GM21723 (cell line): ENCODE measurements around the gene FAM168A.

ENCODE experiments used
- ATAC-seq: cut with Tn5 transposase; IDR thresholded peaks from one replicate; pipeline ENCODE4 v1.9.1; 2021; ENCODE audit warnings: mild to moderate bottlenecking, moderate library complexity; ENCODE audit not compliant: unreplicated experiment

The FAM168A gene

GRCh38 chr11:73379189-73379880 is 218.6 kb downstream of the FAM168A start:
- no peak for ATAC-seq

DNA sequence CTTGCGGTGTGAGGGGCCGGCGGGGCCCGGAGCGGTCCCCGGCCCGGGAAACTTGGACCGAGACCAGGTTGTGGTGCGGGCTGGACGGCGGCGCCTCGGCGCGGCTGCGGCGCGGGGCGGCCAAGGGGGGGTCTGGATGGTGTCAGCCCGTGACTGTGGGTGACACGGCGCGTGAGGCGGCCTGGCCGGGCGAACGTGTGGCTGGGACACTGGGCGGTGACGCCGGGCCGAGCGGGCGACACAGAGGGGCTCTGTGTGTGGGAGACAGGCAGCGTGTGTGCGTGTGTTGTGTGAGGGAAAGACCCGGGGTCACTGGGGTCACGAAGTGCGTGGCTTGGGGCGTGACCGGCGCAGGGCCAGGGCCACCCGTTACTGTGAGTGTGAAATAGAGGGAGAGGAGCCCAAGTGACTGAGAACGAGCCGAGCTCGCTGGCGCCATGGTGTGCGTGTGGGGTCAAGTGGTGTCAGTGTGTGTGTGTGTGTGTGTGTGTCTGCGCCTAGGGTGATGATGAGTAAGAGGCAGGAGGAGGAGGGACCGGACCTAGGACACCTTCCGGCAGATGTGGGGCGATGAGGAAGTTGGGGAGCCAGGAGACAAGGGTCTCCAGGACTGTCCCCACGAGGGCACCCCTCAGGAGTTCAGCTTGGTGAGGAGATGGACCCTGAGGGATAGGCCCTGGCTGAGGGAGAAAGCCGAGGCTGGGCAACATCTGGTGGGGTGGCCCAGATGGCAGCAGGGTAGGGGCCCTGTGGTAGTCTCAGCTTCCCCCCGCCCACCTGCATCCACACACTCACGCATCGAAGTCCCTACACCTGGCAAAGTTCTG is 220.9 kb downstream of the FAM168A start:
- ATAC-seq: peak; percentile 17

DNA sequence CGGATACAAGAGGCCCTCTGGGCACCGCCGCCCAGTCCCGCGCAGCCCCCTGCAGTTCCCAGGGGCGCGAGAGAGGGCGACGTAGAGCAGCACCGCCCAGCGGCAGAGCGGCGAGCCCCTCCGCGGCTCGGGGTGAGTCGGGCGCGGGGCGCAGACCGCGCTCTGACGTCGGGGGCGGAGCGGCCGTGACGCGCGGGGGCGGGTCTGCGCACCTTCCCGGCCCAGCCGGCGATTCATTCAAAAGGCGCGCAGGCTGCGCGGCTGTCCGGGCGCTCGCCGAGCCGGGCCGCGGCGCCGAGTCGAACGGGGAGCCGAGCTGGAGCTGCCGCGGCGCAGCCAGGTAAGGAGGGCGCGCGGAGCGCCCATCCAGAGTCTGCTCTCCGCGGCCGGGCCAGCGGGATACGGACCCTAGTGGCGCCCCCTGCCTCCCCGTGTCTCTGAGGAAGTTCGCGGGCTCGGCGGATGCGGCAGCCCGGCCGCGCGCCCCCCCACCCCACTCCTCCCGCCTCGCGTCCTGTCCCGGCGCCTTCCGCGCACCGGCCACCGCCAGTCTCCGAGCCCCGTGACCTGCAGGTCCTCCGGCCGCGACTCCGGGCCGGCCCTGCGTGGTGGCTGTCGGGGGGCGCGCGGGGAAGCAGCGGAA is 221.6 kb downstream of the FAM168A start, which contains the start of gene RELT:
TSS of gene RELT (plus strand) at position 240 of the 643 bp plus-strand sequence. CDS start 12,738 bp downstream, outside the sequence.
- ATAC-seq: peak; percentile 69

DNA sequence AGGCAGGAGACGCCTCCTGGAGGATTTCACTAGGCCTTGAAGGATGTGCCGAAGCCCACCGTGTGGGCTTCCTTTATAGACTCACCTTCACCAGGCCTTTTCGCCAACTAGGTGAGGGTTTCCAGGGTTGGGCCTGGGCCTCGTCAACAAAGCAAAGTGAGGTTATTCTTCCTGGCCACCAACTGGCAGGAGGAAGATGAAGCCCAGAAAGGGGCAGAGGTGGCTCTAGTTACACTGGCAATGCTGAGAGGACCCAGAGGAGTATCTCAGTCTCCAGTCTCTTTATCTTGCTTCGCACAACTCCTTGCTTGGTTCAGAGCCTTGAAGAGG is 222.1 kb downstream of the FAM168A start:
- ATAC-seq: no peak

- no peak for ATAC-seq
Measured at GRCh38 chr11:73374151-73374550, 223.8 kb downstream of the FAM168A start.

DNA sequence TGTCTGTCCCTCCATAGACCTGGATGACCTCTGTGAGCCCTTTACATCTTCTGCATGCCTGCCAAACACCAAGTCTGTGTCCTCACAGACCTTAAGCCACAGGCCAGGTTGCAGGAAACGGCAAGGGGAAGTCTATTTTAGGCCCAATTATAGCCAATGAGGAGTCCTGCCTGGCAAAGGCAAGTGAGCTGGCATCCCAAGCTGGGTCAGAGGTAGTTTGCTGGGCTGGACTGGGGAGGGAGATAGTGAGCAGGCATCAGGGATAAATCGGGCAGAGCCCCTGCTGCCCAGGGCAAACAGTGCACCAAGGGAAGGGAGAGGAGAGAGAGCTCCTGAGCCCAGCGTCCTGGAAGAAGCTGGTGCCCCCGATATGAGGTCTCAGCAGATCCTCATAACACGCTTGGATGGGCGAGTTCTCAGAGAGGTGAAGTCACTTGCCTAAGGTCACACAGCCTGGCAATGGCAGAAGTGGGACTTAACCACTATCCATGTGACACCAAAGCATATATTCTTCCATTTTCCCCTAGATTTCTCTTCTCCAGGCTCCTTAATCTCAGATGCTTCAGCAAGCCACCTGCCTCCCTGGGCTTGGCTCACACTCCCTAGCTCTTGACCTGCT is 225.4 kb downstream of the FAM168A start:
- ATAC-seq: no peak

DNA sequence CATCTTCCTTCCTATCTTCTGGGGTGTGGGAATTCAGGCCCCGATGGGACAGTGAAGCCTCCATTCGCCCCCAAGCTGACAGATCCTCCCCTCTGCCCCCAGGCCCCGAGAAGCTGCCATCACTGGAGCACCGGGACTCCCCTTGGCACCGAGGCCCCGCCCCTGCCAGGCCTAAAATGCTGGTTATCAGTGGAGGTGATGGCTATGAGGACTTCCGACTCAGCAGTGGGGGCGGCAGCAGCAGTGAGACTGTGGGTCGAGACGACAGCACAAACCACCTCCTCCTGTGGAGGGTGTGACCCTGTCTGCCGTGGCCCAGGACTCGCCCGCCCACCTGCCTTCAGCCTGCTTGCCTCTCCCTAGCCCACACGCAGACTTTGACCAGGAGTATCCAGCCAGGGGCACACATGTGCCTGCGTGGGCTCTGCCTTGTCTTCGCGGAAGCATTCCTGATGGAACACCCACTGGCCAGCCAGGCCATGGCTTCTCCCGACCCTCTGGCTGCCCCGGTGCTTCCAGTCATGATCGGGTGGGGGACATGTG is 230.4 kb downstream of the FAM168A start:
- ATAC-seq: no peak

- no peak for ATAC-seq
Measured at GRCh38 chr11:73366953-73367352, 231.0 kb downstream of the FAM168A start.

DNA sequence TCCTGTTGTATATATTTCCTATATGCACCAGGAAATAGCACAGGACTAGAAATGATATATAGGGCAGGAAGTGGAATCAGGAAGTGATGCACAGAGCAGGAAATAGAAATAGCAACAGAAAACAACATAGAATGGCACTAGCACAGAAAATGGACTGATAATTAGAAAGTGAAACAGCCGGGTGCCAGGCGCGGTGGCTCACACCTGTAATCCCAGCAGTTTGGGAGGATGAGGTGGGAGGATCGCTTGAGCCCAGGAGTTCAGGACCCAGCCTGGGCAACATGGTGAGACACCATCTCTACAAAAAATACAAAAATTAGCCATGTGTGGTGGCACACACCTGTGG is 231.7 kb downstream of the FAM168A start:
- no peak for ATAC-seq

DNA sequence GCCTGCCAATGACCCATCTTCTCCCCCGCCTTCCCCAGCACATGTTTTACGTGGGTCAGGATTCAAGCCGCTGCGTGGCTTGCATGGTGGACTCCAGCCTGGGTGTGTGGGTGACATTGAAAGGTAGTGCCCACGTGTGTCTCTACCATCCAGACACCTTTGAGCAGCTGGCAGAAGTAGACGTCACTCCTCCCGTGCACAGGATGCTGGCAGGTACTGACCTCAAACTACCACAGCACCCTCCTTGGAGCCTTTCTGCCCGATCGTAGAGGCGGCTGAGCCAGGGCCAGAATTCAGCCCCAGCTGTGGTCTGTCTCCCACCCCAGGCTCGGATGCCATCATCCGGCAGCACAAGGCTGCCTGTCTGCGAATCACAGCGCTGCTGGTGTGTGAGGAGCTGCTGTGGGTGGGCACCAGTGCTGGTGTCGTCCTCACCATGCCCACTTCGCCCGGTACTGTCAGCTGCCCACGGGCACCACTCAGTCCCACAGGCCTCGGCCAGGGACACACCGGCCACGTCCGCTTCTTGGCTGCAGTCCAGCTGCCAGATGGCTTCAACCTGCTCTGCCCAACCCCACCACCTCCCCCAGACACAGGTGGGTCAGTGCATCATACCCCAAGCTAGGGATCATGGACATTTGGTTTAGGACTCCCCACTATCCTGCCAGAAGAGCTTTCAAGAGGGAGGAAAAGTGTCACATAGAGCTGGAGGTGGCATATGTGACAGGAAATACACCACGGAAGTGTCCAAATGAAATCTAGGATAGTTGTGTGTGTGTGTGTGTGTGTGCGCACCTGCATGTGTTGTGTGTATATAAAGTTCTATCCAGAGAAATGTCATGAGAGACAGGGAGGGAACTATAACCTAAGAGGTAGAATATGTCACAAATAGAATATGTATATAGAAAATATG is 232.3 kb downstream of the FAM168A start:
- ATAC-seq: no peak

GRCh38 chr11:73363147-73363546 is 234.8 kb downstream of the FAM168A start:
- ATAC-seq: no peak

DNA sequence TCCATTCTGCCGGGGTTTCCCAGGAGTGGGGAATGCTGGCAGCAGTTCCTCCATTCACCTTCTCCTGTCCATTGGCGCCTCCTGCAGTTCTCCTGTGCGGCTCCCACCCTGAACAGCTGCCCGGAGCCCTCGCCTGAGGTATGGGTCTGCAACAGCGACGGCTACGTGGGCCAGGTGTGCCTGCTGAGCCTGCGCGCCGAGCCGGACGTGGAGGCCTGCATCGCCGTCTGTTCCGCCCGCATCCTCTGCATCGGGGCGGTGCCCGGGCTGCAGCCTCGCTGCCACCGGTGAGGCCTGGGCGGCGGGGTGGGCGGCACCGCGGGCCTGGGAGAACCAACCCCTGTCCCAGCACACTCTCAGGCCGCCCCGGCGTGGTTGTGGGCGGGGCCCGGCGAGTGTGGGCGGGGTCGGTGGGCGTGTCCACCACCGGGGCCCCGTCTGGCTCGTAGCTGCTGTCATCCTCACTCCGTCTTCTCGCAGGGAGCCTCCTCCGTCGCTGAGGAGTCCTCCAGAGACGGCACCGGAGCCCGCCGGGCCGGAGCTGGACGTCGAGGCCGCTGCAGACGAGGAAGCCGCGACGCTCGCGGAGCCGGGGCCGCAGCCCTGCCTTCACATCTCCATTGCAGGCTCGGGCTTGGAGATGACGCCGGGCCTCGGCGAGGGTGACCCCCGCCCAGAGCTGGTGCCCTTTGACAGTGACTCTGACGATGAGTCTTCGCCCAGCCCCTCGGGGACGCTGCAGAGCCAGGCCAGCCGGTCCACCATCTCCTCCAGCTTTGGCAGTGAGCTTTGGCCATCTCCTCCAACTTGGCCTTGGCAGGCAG is 235.7 kb downstream of the FAM168A start:
- ATAC-seq: no peak

DNA sequence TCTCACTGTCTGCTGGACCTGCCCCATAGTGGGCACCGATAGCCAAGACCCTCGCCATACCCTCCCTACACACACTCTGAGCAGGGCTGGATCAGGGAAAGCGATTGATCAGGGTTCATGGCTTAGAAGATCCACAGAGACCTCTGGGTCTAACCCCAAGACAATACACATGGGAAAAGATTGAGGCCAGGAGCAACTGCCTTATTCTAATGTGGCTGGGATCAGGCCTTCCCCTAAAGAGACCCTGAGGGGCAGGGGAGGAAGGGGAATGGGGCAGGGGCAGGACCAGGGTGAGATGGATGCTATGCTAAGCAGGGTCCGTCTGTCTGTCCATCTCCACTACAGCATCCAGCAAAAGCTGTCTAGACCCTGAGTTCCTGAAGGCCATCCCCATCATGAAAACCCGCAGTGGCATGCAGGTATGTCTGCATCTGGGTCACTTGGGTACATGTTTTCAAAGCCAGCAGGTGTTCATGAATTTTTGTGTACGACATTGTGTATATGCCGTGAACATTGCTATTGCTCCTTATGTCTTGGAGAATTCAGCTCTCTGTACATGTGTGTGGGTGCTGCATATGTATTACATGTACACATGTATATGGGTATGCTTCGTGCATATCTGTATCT is 237.1 kb downstream of the FAM168A start:
- ATAC-seq: no peak

DNA sequence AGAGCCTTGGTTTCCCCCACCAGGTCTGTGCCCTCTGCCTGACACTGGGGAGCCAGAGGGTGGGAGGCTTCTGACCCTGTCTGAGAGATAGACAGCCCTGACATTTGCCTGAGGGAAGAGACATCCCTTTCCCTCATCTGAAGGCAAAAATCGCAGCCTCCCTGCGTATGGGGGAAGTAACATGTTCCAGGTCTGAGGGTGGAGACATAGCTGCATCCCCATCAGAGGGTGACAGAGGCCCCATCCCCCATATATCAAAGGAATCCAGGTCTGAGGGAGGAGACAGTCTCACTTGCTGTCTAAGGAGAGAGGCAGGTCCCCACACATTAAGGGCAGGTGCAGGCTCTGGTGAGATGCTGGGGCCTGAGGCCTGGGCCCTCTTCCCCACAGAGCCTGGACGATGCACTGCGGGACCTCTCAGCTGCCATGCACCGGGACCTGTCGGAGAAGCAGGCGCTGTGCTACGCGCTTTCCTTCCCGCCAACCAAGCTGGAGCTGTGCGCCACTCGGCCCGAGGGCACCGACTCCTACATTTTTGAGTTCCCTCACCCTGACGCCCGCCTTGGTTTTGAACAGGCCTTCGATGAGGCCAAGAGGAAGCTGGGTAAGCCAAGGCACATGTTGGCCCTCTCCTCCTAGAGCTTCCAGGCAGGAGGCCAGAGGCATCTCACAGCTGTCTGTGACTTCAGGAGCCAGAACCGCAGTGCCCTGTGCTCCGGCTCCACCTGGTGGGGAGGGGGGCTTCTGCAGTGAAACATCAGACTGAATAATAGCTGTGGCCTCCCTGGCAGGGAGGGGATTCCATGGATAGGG is 237.8 kb downstream of the FAM168A start:
- ATAC-seq: no peak

- no peak for ATAC-seq
Measured at GRCh38 chr11:73359341-73359740, 238.6 kb downstream of the FAM168A start.

GRCh38 chr11:73358071-73358470 is 239.8 kb downstream of the FAM168A start:
- ATAC-seq: no peak

DNA sequence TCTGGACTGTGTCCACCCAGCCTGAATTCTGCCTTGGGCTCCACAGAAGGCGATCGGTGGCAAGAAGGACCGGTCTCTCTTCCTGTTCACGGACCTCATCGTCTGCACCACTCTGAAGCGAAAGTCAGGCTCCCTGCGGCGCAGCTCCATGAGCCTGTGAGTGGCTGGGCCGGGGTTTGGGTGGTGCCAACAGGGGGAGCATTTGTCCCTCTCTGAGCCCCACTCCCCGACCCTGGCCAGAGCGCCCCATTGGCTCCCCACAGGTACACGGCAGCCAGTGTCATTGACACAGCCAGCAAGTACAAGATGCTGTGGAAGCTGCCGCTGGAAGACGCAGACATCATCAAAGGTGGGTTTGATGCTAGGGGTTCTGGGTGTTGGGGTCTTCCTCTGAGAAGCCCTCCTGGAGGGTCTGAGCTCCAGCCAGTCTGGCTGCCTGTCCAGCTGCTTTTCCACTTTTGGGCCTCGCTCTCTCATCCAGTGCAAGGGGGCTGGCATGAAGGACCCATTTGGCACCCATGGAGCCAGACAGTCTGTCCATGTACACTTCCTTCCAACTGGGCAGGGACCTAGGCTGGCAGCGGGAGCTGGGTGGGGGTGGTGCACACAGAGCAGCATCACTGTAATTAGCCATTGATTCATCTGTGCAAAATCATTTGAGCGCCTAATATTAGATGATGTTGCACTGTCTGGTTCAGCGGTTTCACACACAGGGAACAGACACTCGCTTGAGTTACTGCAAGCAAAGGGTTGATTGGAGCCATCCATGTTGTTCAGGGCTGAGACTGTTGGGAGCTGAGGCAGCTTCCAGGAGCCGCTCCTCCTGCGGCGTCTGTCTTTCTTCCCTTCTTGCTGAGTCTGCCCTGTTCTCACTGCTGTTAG is 240.7 kb downstream of the FAM168A start:
- ATAC-seq: no peak
